ENCODE measurements around the gene PXMP2. TPM values are rescaled to one million over a fixed set of nuclear protein-coding genes. Genes with fewer than 3 reads are reported as not detected.

The PXMP2 gene
- total RNA-seq, 1 donor from 2014 or later, result 9.8 TPM

DNA sequence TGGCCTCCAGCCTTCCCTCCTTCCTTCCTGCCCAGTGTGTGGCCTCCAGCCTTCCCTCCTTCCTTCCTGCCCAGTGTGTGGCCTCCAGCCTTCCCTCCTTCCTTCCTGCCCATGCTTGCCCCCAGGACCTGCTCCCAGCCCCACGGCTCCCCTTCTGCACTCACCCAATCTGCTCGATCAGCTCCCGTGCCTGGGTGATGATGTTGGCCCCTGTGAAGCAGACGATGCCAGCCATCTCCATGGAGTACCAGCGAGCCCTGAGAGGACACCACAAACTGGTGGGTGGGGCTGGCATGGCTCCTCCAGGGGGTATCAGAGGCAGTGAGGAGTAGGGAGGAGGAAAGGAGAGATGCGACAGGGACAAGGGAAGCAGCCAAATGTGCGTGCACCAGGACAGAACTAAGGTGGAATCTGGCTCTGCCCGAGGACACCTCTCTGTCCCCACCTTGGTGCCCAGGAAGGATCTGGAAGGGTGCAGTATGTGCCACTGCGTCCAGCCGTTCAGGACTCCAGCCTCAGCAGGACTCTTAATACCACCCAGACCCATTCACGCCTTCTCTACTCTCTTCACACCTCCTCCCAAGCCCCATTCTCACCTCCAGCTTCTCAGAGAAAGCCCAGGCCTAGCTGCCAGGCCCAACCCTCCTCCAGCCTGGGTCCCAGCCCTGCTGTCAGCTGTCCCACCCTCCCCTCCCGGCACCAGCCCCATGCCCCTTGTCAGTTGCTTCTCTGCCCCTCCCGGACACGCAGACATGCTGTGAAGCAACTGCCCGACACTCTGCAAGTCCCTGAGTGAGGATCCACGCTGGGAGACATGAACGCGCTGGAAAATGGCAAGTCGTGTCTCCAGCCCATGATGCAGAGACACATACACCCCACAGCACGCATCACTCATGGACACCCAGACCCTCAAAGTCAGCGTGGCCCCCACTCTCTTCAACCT, 22.9 kb upstream of the PXMP2 start:
- no peak overlapping the region for H3K27ac Mint-ChIP-seq (ENCODE audit: unreplicated experiment)
- peaks cover 5% of the 10 kb centered on the region for H3K27me3 Mint-ChIP-seq (ENCODE audit: unreplicated experiment)
- TF ChIP-seq, protein P1, sequence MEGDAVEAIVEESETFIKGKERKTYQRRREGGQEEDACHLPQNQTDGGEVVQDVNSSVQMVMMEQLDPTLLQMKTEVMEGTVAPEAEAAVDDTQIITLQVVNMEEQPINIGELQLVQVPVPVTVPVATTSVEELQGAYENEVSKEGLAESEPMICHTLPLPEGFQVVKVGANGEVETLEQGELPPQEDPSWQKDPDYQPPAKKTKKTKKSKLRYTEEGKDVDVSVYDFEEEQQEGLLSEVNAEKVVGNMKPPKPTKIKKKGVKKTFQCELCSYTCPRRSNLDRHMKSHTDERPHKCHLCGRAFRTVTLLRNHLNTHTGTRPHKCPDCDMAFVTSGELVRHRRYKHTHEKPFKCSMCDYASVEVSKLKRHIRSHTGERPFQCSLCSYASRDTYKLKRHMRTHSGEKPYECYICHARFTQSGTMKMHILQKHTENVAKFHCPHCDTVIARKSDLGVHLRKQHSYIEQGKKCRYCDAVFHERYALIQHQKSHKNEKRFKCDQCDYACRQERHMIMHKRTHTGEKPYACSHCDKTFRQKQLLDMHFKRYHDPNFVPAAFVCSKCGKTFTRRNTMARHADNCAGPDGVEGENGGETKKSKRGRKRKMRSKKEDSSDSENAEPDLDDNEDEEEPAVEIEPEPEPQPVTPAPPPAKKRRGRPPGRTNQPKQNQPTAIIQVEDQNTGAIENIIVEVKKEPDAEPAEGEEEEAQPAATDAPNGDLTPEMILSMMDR (IDR thresholded peaks at IDR 0.05; ENCODE audit: partially characterized antibody, unreplicated experiment), result no peak
- no peaks in the 10 kb centered on the region for H3K4me1 Mint-ChIP-seq (ENCODE audit: low read depth, unreplicated experiment)
- no peak for DNase-seq
- H3K4me3 Mint-ChIP-seq (ENCODE audit: unreplicated experiment), result no peak overlapping the region
- H3K36me3 Mint-ChIP-seq (ENCODE audit: unreplicated experiment), result peaks cover 4% of the 10 kb centered on the region
- H3K9me3 Mint-ChIP-seq (ENCODE audit: unreplicated experiment), result no peaks in the 10 kb centered on the region

DNA sequence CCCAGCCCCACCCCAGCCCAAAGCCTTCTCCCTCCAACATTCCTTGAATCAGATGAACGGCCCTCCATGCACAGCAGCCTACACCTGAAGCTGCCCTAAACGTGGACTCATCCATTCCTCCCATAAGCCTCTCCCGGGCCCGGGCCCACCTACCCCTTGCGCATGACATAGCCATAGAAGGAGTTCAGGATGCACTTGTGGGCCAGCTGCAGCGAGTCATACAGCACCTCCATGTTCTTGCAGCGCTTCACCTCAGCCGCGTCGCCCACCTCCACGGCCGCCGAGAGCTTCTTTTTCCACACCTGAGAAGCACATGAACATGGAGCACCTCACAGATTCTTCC, 22.3 kb upstream of the PXMP2 start:
- Mint-ChIP-seq H3K27ac (ENCODE audit: unreplicated experiment) (no peak overlapping the region), H3K4me3 (ENCODE audit: unreplicated experiment) (no peak overlapping the region), H3K27me3 (ENCODE audit: unreplicated experiment) (peaks cover 5% of the 10 kb centered on the region), H3K36me3 (ENCODE audit: unreplicated experiment) (peaks cover 4% of the 10 kb centered on the region), H3K4me1 (ENCODE audit: low read depth, unreplicated experiment) (no peaks in the 10 kb centered on the region), H3K9me3 (ENCODE audit: unreplicated experiment) (no peaks in the 10 kb centered on the region)
- TF ChIP-seq, protein P1 (IDR thresholded peaks at IDR 0.05; ENCODE audit: partially characterized antibody, unreplicated experiment), result no peak
- no peak for DNase-seq

DNA sequence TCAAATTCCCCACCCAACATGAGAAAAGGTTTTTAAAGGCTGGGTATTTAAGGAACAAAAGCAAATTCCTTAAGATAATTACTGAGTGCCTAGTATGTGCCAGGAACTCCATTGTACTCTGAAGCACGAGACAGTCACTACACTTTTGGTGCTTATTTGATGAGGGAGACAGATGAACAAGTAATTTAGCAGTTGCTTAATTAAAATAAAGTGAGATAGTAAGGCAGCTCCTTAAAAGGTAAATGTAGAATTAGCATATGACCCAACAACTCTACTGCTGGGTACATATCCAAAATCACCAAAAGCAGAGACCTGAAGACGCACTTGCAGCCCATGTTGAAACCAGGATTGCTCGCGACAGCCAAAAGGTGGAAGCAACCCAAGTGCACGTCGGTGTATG, 21.6 kb upstream of the PXMP2 start:
- no peaks in the 10 kb centered on the region for H3K4me1 Mint-ChIP-seq (ENCODE audit: low read depth, unreplicated experiment)

DNA sequence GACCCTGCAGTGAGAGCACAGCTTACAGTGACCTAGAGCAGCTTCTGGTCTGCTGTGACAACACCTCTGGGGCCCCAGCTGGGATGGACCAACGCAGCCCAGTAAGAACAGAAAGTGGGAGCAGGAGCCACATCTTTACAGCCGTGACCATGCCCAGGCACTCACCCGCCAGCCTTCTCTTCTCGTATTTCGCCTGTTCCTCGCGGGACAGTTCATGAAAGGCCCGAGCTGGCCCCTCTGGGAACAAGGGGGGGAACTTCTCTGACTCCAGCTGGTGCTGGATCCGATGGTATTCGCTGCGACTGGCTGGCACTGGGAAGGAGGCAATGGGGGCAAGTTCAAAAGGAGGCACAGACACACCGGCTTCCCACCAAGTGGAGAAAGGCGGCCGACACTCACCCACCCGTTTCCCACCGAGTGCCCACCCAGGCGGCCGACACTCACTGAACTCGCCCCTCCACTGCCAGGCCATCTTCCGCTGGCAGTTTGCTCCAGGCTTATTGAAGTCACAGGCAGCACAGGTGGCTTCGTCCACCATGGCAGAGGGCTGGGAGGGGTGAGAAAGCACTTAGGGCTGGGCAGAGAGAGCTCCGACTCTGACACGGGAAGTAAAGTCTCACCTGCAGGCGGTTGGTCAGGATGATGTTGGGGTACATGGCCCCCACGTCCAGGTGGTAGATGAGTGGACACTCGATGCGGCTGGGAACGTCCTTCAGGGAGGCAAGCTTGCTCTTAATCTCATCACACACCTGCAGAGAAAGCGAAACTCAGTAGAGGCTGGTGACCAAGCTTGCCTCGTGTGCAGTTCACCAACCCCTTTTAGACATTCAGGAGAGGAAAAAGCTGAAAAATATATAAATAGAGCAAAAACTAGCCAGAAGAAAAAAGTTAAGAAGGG, 18.9 kb upstream of the PXMP2 start:
- peaks cover 7% of the 10 kb centered on the region for H3K27me3 Mint-ChIP-seq (ENCODE audit: unreplicated experiment)
- DNase-seq, result no peak
- no peaks in the 10 kb centered on the region for H3K4me1 Mint-ChIP-seq (ENCODE audit: low read depth, unreplicated experiment)
- no peak overlapping the region for H3K27ac Mint-ChIP-seq (ENCODE audit: unreplicated experiment)
- TF ChIP-seq, protein P1 (IDR thresholded peaks at IDR 0.05; ENCODE audit: partially characterized antibody, unreplicated experiment), result no peak
- no peak overlapping the region for H3K4me3 Mint-ChIP-seq (ENCODE audit: unreplicated experiment)
- no peaks in the 10 kb centered on the region for H3K9me3 Mint-ChIP-seq (ENCODE audit: unreplicated experiment)
- peaks cover 4% of the 10 kb centered on the region for H3K36me3 Mint-ChIP-seq (ENCODE audit: unreplicated experiment)

More for the DNA sequence above, 21.6 kb upstream of the PXMP2 start:
- Mint-ChIP-seq H3K4me3 (ENCODE audit: unreplicated experiment) (no peak overlapping the region), H3K36me3 (ENCODE audit: unreplicated experiment) (peaks cover 4% of the 10 kb centered on the region), H3K9me3 (ENCODE audit: unreplicated experiment) (no peaks in the 10 kb centered on the region), H3K27me3 (ENCODE audit: unreplicated experiment) (peaks cover 7% of the 10 kb centered on the region), H3K27ac (ENCODE audit: unreplicated experiment) (no peak overlapping the region)
- no peak for DNase-seq
- TF ChIP-seq, protein P1 (IDR thresholded peaks at IDR 0.05; ENCODE audit: partially characterized antibody, unreplicated experiment), result no peak
